Measurements from ENCODE around the gene ADGRL4.

Gene ADGRL4

DNA sequence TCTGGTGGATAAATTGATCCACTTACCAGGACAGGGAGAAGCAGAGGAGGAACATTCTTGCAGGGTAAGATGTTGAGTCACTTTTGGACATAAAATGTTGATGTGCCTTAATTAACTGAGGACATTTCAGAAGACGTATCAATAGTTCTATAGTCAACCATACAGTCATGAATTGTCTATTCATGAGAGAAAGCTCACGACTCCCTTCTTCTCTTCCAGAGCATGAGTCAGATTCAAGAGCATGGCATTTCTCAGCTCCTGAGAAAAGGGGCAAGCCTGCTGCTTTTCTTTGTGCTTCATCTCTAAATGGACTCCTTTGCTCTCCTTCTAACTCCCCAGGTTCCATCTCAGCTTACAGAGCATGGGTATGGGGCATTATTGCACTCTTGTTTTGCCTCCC lies 55.7 kb downstream of the ADGRL4 start:
- H2AFZ ChIP-seq (ENCODE audit: low read depth, low read length, severe bottlenecking): no peak overlapping the region
- no peak overlapping the region for H3K27ac ChIP-seq (ENCODE audit: low read depth, low read length)
- TF ChIP-seq, protein P1, sequence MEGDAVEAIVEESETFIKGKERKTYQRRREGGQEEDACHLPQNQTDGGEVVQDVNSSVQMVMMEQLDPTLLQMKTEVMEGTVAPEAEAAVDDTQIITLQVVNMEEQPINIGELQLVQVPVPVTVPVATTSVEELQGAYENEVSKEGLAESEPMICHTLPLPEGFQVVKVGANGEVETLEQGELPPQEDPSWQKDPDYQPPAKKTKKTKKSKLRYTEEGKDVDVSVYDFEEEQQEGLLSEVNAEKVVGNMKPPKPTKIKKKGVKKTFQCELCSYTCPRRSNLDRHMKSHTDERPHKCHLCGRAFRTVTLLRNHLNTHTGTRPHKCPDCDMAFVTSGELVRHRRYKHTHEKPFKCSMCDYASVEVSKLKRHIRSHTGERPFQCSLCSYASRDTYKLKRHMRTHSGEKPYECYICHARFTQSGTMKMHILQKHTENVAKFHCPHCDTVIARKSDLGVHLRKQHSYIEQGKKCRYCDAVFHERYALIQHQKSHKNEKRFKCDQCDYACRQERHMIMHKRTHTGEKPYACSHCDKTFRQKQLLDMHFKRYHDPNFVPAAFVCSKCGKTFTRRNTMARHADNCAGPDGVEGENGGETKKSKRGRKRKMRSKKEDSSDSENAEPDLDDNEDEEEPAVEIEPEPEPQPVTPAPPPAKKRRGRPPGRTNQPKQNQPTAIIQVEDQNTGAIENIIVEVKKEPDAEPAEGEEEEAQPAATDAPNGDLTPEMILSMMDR (IDR thresholded peaks at IDR 0.05; ENCODE audit: insufficient read depth, low read length, poor library complexity, severe bottlenecking): no peak
- no peak for TF ChIP-seq EZH2phosphoT487 (conservative IDR thresholded peaks at IDR 0.05; ENCODE audit: low read length)
- H3K9ac ChIP-seq (ENCODE audit: low read length): no peak overlapping the region
- no peaks in the 10 kb centered on the region for H3F3A ChIP-seq (ENCODE audit: insufficient read depth)
- H3K4me2 ChIP-seq (ENCODE audit: low read depth, low read length, poor library complexity, severe bottlenecking): no peak overlapping the region
- H3K79me2 ChIP-seq (ENCODE audit: insufficient read depth, low read length): no peaks in the 10 kb centered on the region
- H3K27me3 ChIP-seq (ENCODE audit: low read length): no peaks in the 10 kb centered on the region
- H4K20me1 ChIP-seq (ENCODE audit: low read depth, low read length): no peaks in the 10 kb centered on the region
- no peaks in the 10 kb centered on the region for H3K9me2 ChIP-seq (replicated peaks; ENCODE audit: insufficient read depth, low read length)
- H3K36me3 ChIP-seq (ENCODE audit: low read length): no peaks in the 10 kb centered on the region; the same call in 1 of the 2 replicates
- no peak overlapping the region for H3K4me3 ChIP-seq (ENCODE audit: insufficient read depth, low read length, poor library complexity, severe bottlenecking)
- H3K9me3 ChIP-seq (ENCODE audit: insufficient read depth, low read length): no peaks in the 10 kb centered on the region

DNA sequence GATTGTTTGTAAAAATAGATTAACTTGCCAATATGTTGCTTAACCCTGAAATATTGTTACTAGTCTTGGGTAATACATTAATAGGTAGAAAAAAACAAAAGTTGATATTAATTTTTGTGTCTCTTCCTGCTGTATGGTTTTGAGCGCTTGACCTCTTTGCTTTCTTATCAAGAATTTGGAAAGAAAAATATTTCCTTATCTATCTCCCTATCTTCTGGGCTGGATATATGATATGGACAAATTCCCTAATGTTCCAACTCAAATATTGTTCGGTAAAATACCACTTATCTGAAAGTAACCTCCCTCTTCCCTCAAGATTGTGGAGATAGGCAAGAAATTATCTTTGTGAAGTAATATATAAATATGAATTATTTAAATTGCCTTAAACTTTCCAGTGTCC lies 57.3 kb downstream of the ADGRL4 start:
- Histone ChIP-seq H3K9me2 (replicated peaks; ENCODE audit: insufficient read depth, low read length) (no peaks in the 10 kb centered on the region), H2AFZ (ENCODE audit: low read depth, low read length, severe bottlenecking) (no peak overlapping the region), H3K4me2 (ENCODE audit: low read depth, low read length, poor library complexity, severe bottlenecking) (no peak overlapping the region), H4K20me1 (ENCODE audit: low read depth, low read length) (no peaks in the 10 kb centered on the region), H3K27me3 (ENCODE audit: low read length) (no peaks in the 10 kb centered on the region), H3K4me3 (ENCODE audit: insufficient read depth, low read length, poor library complexity, severe bottlenecking) (no peak overlapping the region), H3K27ac (ENCODE audit: low read depth, low read length) (no peak overlapping the region), H3K36me3 (ENCODE audit: low read length) (no peaks in the 10 kb centered on the region), H3K9ac (ENCODE audit: low read length) (no peak overlapping the region), H3K79me2 (ENCODE audit: insufficient read depth, low read length) (no peaks in the 10 kb centered on the region), H3F3A (ENCODE audit: insufficient read depth) (no peaks in the 10 kb centered on the region), H3K9me3 (ENCODE audit: insufficient read depth, low read length) (no peaks in the 10 kb centered on the region)
- TF ChIP-seq, protein P1 (IDR thresholded peaks at IDR 0.05; ENCODE audit: insufficient read depth, low read length, poor library complexity, severe bottlenecking): no peak
- no peak for TF ChIP-seq EZH2phosphoT487 (conservative IDR thresholded peaks at IDR 0.05; ENCODE audit: low read length)

DNA sequence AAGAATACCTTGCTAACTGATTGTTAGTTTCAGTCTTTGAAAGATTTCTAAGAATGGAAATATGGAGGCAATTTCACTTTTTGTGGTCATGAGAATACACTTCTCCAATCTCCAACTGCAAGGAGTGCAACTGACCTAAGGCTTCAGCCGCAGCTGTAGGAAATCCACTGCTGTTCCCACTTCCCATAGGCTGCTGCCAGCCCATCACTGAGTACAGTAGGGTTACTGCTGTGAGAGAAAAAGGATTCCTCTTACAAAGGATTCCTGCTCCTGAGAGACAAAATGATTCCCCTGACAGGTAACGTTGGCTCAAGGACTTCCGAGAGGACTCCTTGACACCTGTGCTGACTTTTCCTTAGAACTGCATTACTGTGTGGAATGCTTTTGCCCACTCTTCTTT lies 87.4 kb downstream of the ADGRL4 start:
- Histone ChIP-seq H3K27me3 (ENCODE audit: low read length) (no peaks in the 10 kb centered on the region), H2AFZ (ENCODE audit: low read depth, low read length, severe bottlenecking) (no peak overlapping the region), H3K4me3 (ENCODE audit: insufficient read depth, low read length, poor library complexity, severe bottlenecking) (no peak overlapping the region), H3K9ac (ENCODE audit: low read length) (no peak overlapping the region), H3K36me3 (ENCODE audit: low read length) (no peaks in the 10 kb centered on the region), H3K79me2 (ENCODE audit: insufficient read depth, low read length) (no peaks in the 10 kb centered on the region), H3K27ac (ENCODE audit: low read depth, low read length) (no peak overlapping the region), H3K9me3 (ENCODE audit: insufficient read depth, low read length) (no peaks in the 10 kb centered on the region), H4K20me1 (ENCODE audit: low read depth, low read length) (no peaks in the 10 kb centered on the region), H3K9me2 (replicated peaks; ENCODE audit: insufficient read depth, low read length) (no peaks in the 10 kb centered on the region), H3F3A (ENCODE audit: insufficient read depth) (no peaks in the 10 kb centered on the region), H3K4me2 (ENCODE audit: low read depth, low read length, poor library complexity, severe bottlenecking) (no peak overlapping the region)
- TF ChIP-seq, protein P1 (IDR thresholded peaks at IDR 0.05; ENCODE audit: insufficient read depth, low read length, poor library complexity, severe bottlenecking): no peak
- no peak for TF ChIP-seq EZH2phosphoT487 (conservative IDR thresholded peaks at IDR 0.05; ENCODE audit: low read length)
